Endodermal cell (in vitro differentiated cells): ENCODE data around the gene GNPDA2. TPM values are rescaled to one million over a fixed set of nuclear protein-coding genes. Genes with fewer than 3 reads are reported as not detected.
A peak's percentile ranks its signal among the peaks of the same experiment; 100 is the strongest.
"Not testable (repeated sequence)": the region's sequence is repeated elsewhere in the genome, so short reads cannot be mapped to it uniquely, and the experiment has no call there.

Source experiments
- DNase-seq: peaks from one replicate; pipeline ENCODE4 v3.0.0-alpha.2; 2017
- H3K27ac ChIP-seq: 2 replicates; pipeline ENCODE4 v1.5.1; 2013; ENCODE audit warnings: mild to moderate bottlenecking, low read depth, low read length, moderate library complexity
- H3K27me3 ChIP-seq: 2 replicates; pipeline ENCODE4 v1.6.1; 2013; ENCODE audit warnings: mild to moderate bottlenecking, low read length, moderate library complexity; ENCODE audit not compliant: insufficient read depth, control insufficient read depth, poor library complexity, severe bottlenecking
- H3K36me3 ChIP-seq: 2 replicates; pipeline ENCODE4 v1.7.0; 2013; ENCODE audit warnings: mild to moderate bottlenecking, low read length, moderate library complexity; ENCODE audit not compliant: control insufficient read depth, insufficient read depth
- H3K4me1 ChIP-seq: one replicate; pipeline ENCODE4 v1.7.0; 2013; ENCODE audit warnings: low read length; ENCODE audit not compliant: control insufficient read depth, insufficient read depth
- H3K4me3 ChIP-seq: 2 replicates; pipeline ENCODE4 v1.5.1; 2013; ENCODE audit warnings: mild to moderate bottlenecking, low read length, moderate library complexity
- H3K9ac ChIP-seq: 2 replicates; pipeline ENCODE4 v1.6.1; 2013; ENCODE audit warnings: mild to moderate bottlenecking, low read length, moderate library complexity; ENCODE audit not compliant: poor library complexity, severe bottlenecking; ENCODE audit errors: extremely low read depth
- H3K9me3 ChIP-seq: 2 replicates; pipeline ENCODE4 v1.6.1; 2013; ENCODE audit warnings: mild to moderate bottlenecking, low read length, moderate library complexity; ENCODE audit not compliant: control insufficient read depth
- H3K27ac Mint-ChIP-seq: 2 replicates; pipeline ENCODE4 v1.8.0; 2020; ENCODE audit warnings: mixed read lengths
- H3K27me3 Mint-ChIP-seq: 2 replicates; pipeline ENCODE4 v1.8.0; 2021; ENCODE audit warnings: mild to moderate bottlenecking, mixed read lengths; ENCODE audit not compliant: insufficient read depth
- H3K36me3 Mint-ChIP-seq: 2 replicates; pipeline ENCODE4 v1.8.0; 2020; ENCODE audit warnings: low read depth, mixed read lengths
- H3K4me1 Mint-ChIP-seq: 2 replicates; pipeline ENCODE4 v1.8.0; 2020; ENCODE audit warnings: mixed read lengths
- H3K4me3 Mint-ChIP-seq: 2 replicates; pipeline ENCODE4 v1.8.0; 2020; ENCODE audit warnings: mild to moderate bottlenecking, moderate library complexity, mixed read lengths
- H3K9me3 Mint-ChIP-seq: 2 replicates; pipeline ENCODE4 v1.8.0; 2020; ENCODE audit warnings: mild to moderate bottlenecking, mixed read lengths
- CTCF ChIP-seq: fragments of 200-600 bp; sonication (generic); conservative IDR thresholded peaks from 2 replicates; pipeline ENCODE4 v1.5.0; 2021; ENCODE audit warnings: antibody characterized with exemption, mild to moderate bottlenecking
- WGBS, 2 experiments: methylation state at CpG; one replicate each; pipeline versions ENCODE4 v1.1.5 to v1.1.7; 2013; ENCODE audit warnings: missing lambda C conversion rate in 2 of 2, mixed read lengths in 1 of 2; ENCODE audit not compliant: insufficient coverage in 1 of 2, insufficient read length in 1 of 2; 5-methylcytosine and 5-hydroxymethylcytosine counted together
- total RNA-seq, 2 donors: library from RNA; stranded (reverse); fragmentation: NEBNext Ultra II Directional in 1 of 2; extraction: Animal tissue kit (Norgen Biotek cat#: 25700) in 1 of 2; gene quantifications; 2 replicates in 1 of 2; 3 replicates in 1 of 2; pipeline ENCODE4 v1.2.1, GENCODE V29; 2021

GNPDA2 gene
- total RNA-seq, 2 donors from 2014 or later, result 7.2 to 10.2 TPM

GRCh38 chr4:44738615-44739014 lies 12.3 kb upstream of the GNPDA2 start:
- Histone ChIP-seq H3K4me1 (no peaks in the 10 kb centered on the region), H3K9me3 (no peaks in the 10 kb centered on the region), H3K4me3 (no peak overlapping the region), H3K27ac (no peak overlapping the region), H3K9ac (no peak overlapping the region), H3K36me3 (no peaks in the 10 kb centered on the region), H3K27me3 (no peaks in the 10 kb centered on the region)
- TF ChIP-seq CTCF, result peak; percentile 56
- Mint-ChIP-seq H3K36me3 (no peaks in the 10 kb centered on the region), H3K9me3 (no peaks in the 10 kb centered on the region), H3K27ac (no peak overlapping the region), H3K27me3 (peaks cover under 1% of the 10 kb centered on the region), H3K4me3 (no peak overlapping the region), H3K4me1 (no peaks in the 10 kb centered on the region)
- 91 to 100% methylated on average over 1 to 2 of the region's 2 CpGs for WGBS, 2 experiments
- no peak for DNase-seq

- Mint-ChIP-seq H3K4me1 (no peaks in the 10 kb centered on the region), H3K36me3 (no peaks in the 10 kb centered on the region), H3K9me3 (no peaks in the 10 kb centered on the region), H3K4me3 (no peak overlapping the region), H3K27ac (no peak overlapping the region), H3K27me3 (peaks cover 9% of the 10 kb centered on the region)
- no peak for TF ChIP-seq CTCF
- Histone ChIP-seq H3K36me3 (no peaks in the 10 kb centered on the region), H3K4me3 (no peak overlapping the region), H3K4me1 (no peaks in the 10 kb centered on the region), H3K9me3 (no peaks in the 10 kb centered on the region), H3K27me3 (no peaks in the 10 kb centered on the region), H3K9ac (no peak overlapping the region), H3K27ac (no peak overlapping the region)
- no peak for DNase-seq
- 90 to 100% methylated on average over 2 of the region's 2 CpGs for WGBS, 2 experiments
These were observed 10.5 kb upstream of the GNPDA2 start for GRCh38 chr4:44736900-44737299.

- H3K4me1 Mint-ChIP-seq, H3K27ac ChIP-seq, H3K9ac ChIP-seq, H3K27me3 ChIP-seq, H3K36me3 ChIP-seq, H3K9me3 Mint-ChIP-seq, H3K4me3 Mint-ChIP-seq, H3K4me3 ChIP-seq, H3K4me1 ChIP-seq, H3K9me3 ChIP-seq, DNase-seq, H3K36me3 Mint-ChIP-seq, H3K27ac Mint-ChIP-seq: not testable (repeated sequence)
- H3K27me3 Mint-ChIP-seq, result peaks cover 41% of the 10 kb centered on the region
- 92 to 93% methylated on average over 2 to 8 of the region's 9 CpGs for WGBS, 2 experiments
These were observed 2.3 kb upstream of the GNPDA2 start for GRCh38 chr4:44728694-44729093.

- H3K36me3 Mint-ChIP-seq, result no peaks in the 10 kb centered on the region
- TF ChIP-seq CTCF, result no peak
- no peak overlapping the region for H3K27ac Mint-ChIP-seq
- peaks cover 32% of the 10 kb centered on the region for H3K27me3 Mint-ChIP-seq
- Histone ChIP-seq H3K4me1 (no peaks in the 10 kb centered on the region), H3K27ac (no peak overlapping the region), H3K36me3 (no peaks in the 10 kb centered on the region), H3K9ac (no peak overlapping the region), H3K4me3 (no peak overlapping the region), H3K9me3 (no peaks in the 10 kb centered on the region), H3K27me3 (peaks cover 10% of the 10 kb centered on the region)
- no peak for DNase-seq
- no peak overlapping the region for H3K4me3 Mint-ChIP-seq
- peaks cover 9% of the 10 kb centered on the region for H3K4me1 Mint-ChIP-seq
- no peaks in the 10 kb centered on the region for H3K9me3 Mint-ChIP-seq
- WGBS, 2 experiments, result 80 to 81% methylated on average over 6 of the region's 6 CpGs
These were observed 1.1 kb upstream of the GNPDA2 start for GRCh38 chr4:44727471-44727870.
